ENCODE results near the gene CA10. TPM values are rescaled to one million over a fixed set of nuclear protein-coding genes. Genes with fewer than 3 reads are reported as not detected.

CA10 gene
- total RNA-seq, 2 donors from 2014 or later, result 0.26 TPM; not detected in 1

DNA sequence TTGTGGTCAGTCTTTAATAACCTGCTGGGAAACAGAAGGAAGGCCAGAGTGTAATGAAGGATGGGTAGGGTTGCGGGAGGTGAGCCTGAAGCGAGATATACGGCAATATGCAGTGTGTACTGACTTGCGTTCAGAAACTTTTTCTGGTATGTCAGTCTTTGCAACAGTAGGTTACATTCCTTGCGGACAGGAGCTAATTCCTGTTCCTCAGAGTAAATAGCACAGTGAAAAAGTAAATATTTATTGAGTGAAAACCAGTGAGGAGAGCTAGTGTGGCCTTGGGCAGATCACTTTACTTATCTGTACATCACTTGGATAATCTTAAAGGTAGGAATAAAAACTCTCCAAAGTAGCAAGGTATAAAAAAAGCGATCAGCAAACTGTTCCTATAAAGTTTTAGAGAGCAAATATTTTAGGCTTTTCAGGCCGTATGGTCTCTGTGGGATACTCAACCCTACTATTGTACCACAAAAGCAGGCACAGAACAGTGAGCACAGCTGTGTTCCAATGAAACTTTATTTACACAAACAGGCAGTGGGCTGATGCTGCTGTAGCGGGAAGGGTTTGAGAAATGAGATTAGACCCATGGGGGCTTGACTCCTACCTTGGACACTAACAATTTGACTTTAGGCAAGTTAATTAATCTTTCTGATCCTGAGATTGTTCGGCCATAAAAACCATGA lies 550.1 kb downstream of the CA10 start:
- intact Hi-C loops (cut with DNase I), result no loop called here
- Histone ChIP-seq H3K27ac (no peak overlapping the region), H3K4me1 (no peaks in the 10 kb centered on the region), H3K9me3 (no peaks in the 10 kb centered on the region), H3K27me3 (no peaks in the 10 kb centered on the region), H3K36me3 (replicated peaks in 1 of 2; ENCODE audit: insufficient read depth in 1 of 2, low read depth in 2 of 2) (no peaks in the 10 kb centered on the region), H3K4me3 (no peak overlapping the region)
- ATAC-seq (no peak), DNase-seq (no peak)
- TF ChIP-seq POLR2A (IDR thresholded peaks at IDR 0.05), result no peak
- no peak for TF ChIP-seq CTCF (IDR thresholded peaks at IDR 0.05)
- 68 to 72% methylated on average over 9 of the region's 9 CpGs for WGBS, 2 donors

- H3K27me3 ChIP-seq, result no peaks in the 10 kb centered on the region
- no peak overlapping the region for H3K27ac ChIP-seq
- WGBS, 2 donors, result 45 to 61% methylated on average over 2 of the region's 2 CpGs
- no peaks in the 10 kb centered on the region for H3K36me3 ChIP-seq (replicated peaks in 1 of 2; ENCODE audit: insufficient read depth in 1 of 2, low read depth in 2 of 2)
- TF ChIP-seq CTCF (IDR thresholded peaks at IDR 0.05), result no peak
- no peak for TF ChIP-seq POLR2A (IDR thresholded peaks at IDR 0.05)
- intact Hi-C loops (cut with DNase I), result no loop called here
- no peaks in the 10 kb centered on the region for H3K4me1 ChIP-seq
- no peak for ATAC-seq
- H3K9me3 ChIP-seq, result no peaks in the 10 kb centered on the region
- DNase-seq, result no peak
- H3K4me3 ChIP-seq, result no peak overlapping the region
These were observed 551.0 kb downstream of the CA10 start for GRCh38 chr17:51607512-51607911.

DNA sequence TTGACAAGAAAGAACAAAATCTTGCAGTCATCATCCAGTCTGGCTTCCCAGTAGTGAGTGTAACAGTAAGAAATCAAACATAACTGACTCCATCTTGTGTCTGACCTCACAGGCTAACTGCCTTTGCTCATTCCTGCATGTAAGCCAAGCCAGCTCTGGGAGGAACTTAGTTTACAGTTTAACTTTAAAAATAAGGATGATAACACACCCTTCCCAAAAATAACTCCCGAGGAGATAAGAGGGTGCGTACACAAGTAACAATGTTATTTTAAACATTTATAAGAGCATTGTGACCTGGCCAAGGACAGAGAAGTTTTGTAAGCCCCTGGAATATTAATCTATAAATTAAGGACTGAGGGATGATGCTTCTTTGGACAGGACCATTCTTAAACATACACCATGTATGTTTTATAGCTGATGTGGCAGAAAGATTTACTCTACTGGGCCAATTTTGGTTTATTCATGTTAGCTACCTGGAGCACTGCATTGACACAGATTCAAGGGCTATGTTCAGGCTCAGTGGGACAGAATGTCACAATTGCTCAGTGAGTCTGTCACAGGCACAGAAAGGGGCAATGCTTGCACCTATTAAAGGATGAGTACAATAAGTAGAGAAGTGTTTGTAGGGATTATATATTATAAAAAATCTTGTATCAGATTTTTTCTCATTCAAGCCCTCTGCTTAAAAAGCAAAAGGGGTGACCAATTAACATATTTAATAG lies 554.1 kb downstream of the CA10 start:
- 14 to 15% methylated on average over 2 of the region's 2 CpGs for WGBS, 2 donors
- H3K27me3 ChIP-seq, result no peaks in the 10 kb centered on the region
- DNase-seq (no peak), ATAC-seq (no peak)
- H3K36me3 ChIP-seq (replicated peaks in 1 of 2; ENCODE audit: insufficient read depth in 1 of 2, low read depth in 2 of 2), result no peaks in the 10 kb centered on the region
- no peak overlapping the region for H3K27ac ChIP-seq
- no peak overlapping the region for H3K4me3 ChIP-seq
- no peaks in the 10 kb centered on the region for H3K9me3 ChIP-seq
- no peaks in the 10 kb centered on the region for H3K4me1 ChIP-seq
- intact Hi-C loops (cut with DNase I), result no loop called here
- no peak for TF ChIP-seq POLR2A (IDR thresholded peaks at IDR 0.05)
- no peak for TF ChIP-seq CTCF (IDR thresholded peaks at IDR 0.05)

GRCh38 chr17:51601622-51602261 lies 556.8 kb downstream of the CA10 start:
- WGBS, 2 donors, result 63 to 70% methylated on average over 6 of the region's 6 CpGs
- DNase-seq, result no peak
- no peak overlapping the region for H3K4me3 ChIP-seq
- intact Hi-C loops (cut with DNase I), result no loop called here
- no peaks in the 10 kb centered on the region for H3K9me3 ChIP-seq
- ATAC-seq, result no peak
- no peaks in the 10 kb centered on the region for H3K4me1 ChIP-seq
- TF ChIP-seq CTCF (IDR thresholded peaks at IDR 0.05) (no peak), POLR2A (IDR thresholded peaks at IDR 0.05) (no peak)
- H3K36me3 ChIP-seq (replicated peaks in 1 of 2; ENCODE audit: insufficient read depth in 1 of 2, low read depth in 2 of 2), result no peaks in the 10 kb centered on the region
- H3K27ac ChIP-seq, result no peak overlapping the region
- no peaks in the 10 kb centered on the region for H3K27me3 ChIP-seq
